Ishikawa (cell line): ENCODE data around the gene NOS1AP.

Source experiments
- RAD21 ChIP-seq: IDR thresholded peaks from 2 replicates; pipeline ENCODE4 v1.6.1; 2012; ENCODE audit warnings: low read depth
- TF ChIP-seq, protein P1 (sequence below): IDR thresholded peaks from 2 replicates; pipeline ENCODE4 v1.6.1; 2012; ENCODE audit warnings: low read depth, mild to moderate bottlenecking

DNA sequence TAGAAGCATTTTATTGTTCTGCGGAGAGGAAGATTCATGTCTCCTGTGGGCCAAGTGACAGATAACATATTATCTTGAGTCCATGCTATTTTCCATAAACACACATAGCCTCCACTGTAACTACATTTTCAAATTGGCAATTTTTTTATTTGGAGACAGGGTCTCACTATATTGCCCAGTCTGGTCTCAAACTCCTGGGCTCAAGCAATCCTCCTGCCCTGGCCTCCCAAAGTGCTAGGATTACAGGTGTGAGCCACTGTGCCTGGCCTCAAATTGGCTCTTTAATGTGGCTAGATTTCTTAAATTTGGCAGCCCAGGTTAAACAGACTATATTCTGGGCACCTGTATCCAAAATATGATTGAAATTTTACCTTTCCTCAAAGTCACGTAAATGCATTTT, 13.8 kb downstream of the NOS1AP start:
- TF ChIP-seq RAD21, result no peak
- TF ChIP-seq, protein P1, sequence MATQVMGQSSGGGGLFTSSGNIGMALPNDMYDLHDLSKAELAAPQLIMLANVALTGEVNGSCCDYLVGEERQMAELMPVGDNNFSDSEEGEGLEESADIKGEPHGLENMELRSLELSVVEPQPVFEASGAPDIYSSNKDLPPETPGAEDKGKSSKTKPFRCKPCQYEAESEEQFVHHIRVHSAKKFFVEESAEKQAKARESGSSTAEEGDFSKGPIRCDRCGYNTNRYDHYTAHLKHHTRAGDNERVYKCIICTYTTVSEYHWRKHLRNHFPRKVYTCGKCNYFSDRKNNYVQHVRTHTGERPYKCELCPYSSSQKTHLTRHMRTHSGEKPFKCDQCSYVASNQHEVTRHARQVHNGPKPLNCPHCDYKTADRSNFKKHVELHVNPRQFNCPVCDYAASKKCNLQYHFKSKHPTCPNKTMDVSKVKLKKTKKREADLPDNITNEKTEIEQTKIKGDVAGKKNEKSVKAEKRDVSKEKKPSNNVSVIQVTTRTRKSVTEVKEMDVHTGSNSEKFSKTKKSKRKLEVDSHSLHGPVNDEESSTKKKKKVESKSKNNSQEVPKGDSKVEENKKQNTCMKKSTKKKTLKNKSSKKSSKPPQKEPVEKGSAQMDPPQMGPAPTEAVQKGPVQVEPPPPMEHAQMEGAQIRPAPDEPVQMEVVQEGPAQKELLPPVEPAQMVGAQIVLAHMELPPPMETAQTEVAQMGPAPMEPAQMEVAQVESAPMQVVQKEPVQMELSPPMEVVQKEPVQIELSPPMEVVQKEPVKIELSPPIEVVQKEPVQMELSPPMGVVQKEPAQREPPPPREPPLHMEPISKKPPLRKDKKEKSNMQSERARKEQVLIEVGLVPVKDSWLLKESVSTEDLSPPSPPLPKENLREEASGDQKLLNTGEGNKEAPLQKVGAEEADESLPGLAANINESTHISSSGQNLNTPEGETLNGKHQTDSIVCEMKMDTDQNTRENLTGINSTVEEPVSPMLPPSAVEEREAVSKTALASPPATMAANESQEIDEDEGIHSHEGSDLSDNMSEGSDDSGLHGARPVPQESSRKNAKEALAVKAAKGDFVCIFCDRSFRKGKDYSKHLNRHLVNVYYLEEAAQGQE, result no peak
